VCaP (cell line): ENCODE results near the gene LTBR.

Experiments
- H3K27ac ChIP-seq: fragments of 450-650 bp; 2 replicates; pipeline ENCODE4 v1.5.1; 2017
- CTCF ChIP-seq: fragments of 450-650 bp; conservative IDR thresholded peaks from 2 replicates; pipeline ENCODE4 v1.5.1; 2017; ENCODE audit warnings: mild to moderate bottlenecking, moderate library complexity

Gene LTBR

GRCh38 chr12:6437586-6437985 lies 53.6 kb downstream of the LTBR start:
- no peak overlapping the region for H3K27ac ChIP-seq
- no peak for TF ChIP-seq CTCF

DNA sequence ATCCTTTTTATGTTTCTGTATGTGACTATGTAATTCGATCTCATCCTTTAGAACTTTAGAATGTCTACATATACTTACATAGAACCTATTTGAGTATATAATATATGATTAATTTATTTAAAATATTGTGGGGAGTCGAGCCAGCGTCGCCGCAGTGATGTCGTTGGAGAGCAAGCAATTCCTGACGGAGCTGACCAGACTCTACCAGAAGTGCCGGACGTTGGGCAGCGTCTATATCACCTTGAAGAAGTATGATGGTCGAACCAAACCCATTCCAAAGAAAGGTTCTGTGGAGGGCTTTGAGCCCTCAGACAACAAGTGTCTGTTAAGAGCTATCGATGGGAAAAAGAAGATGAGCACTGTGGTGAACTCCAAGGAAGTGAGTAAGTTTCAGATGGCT lies 54.4 kb downstream of the LTBR start:
- TF ChIP-seq CTCF = no peak
- no peak overlapping the region for H3K27ac ChIP-seq

DNA sequence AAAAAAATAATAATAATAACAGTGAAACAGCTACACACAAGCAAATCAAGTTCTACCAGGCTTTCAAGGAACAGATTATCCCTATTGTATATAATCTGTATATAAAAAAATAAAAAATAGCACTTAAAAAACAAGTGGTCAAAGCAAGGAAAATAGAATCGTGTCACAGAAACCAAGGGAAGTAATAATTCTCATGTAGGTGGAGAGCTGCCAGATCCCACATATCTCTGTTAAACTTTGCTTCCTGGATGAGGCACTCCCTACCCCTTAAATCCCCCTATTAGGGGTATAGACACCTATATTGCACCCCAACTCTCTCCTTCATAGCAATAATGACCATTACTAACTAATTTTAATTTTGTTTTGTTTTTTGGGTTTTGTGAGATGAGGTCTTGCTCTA lies 56.4 kb downstream of the LTBR start:
- no peak overlapping the region for H3K27ac ChIP-seq
- TF ChIP-seq CTCF = no peak
